Body of pancreas (tissue), 4 donors: ENCODE results near the gene ZNF10.

Source experiments
- POLR2A ChIP-seq, 3 donors: fragments of 450-650 bp; IDR thresholded peaks; one replicate each; pipeline ENCODE4 v1.6.1; 2016; ENCODE audit warnings: antibody characterized with exemption in 3 of 3, mild to moderate bottlenecking in 2 of 3
- TF ChIP-seq, protein P1 (sequence below), 7 experiments: fragments of 450-650 bp in 4 of 7; fragments of 200-600 bp in 3 of 7; sonication (generic) in 3 of 7; IDR thresholded peaks; one replicate each; pipeline ENCODE4 v1.5.1; 2016 to 2019; ENCODE audit warnings: antibody characterized with exemption in 7 of 7

DNA sequence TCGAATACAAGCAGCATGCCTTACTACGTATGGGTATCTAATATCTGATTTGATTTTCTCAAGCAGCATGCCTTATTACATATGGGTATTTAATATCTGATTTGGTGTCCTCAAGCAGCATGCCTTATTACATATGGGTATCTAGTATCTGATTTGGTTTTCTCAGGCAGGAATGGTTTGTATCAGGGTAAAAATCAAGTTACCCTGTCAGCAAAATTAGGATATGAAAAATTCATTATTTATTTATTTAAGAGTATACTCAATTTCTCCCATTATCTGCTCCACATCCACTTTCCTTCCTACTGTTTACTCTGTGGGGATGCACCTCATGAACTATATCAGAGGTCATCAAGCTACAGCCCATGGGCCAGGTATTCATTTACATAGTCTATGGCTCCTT, 22.3 kb upstream of the ZNF10 start:
- TF ChIP-seq, protein P1, sequence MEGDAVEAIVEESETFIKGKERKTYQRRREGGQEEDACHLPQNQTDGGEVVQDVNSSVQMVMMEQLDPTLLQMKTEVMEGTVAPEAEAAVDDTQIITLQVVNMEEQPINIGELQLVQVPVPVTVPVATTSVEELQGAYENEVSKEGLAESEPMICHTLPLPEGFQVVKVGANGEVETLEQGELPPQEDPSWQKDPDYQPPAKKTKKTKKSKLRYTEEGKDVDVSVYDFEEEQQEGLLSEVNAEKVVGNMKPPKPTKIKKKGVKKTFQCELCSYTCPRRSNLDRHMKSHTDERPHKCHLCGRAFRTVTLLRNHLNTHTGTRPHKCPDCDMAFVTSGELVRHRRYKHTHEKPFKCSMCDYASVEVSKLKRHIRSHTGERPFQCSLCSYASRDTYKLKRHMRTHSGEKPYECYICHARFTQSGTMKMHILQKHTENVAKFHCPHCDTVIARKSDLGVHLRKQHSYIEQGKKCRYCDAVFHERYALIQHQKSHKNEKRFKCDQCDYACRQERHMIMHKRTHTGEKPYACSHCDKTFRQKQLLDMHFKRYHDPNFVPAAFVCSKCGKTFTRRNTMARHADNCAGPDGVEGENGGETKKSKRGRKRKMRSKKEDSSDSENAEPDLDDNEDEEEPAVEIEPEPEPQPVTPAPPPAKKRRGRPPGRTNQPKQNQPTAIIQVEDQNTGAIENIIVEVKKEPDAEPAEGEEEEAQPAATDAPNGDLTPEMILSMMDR (IDR thresholded peaks at IDR 0.05), result no peak
- TF ChIP-seq POLR2A (IDR thresholded peaks at IDR 0.05), result no peak
